ENCODE data around the gene RHEBL1.
A peak's percentile ranks its signal among the peaks of the same experiment; 100 is the strongest.

The RHEBL1 gene

GRCh38 chr12:49024543-49024942, 45.2 kb downstream of the RHEBL1 start:
- no peak for DNase-seq (ENCODE audit: low spot score)

GRCh38 chr12:49023812-49024211, 46.0 kb downstream of the RHEBL1 start:
- DNase-seq (ENCODE audit: low spot score), result no peak
- H3K27ac ChIP-seq, result no peak overlapping the region
- no peak for TF ChIP-seq CTCF (IDR thresholded peaks at IDR 0.05)

More at GRCh38 chr12:49024543-49024942, 45.2 kb downstream of the RHEBL1 start:
- no peak overlapping the region for H3K4me3 ChIP-seq
- TF ChIP-seq CTCF (IDR thresholded peaks at IDR 0.05), result no peak
- H3K27ac ChIP-seq, result no peak overlapping the region

GRCh38 chr12:49022558-49023178, 47.1 kb downstream of the RHEBL1 start:
- no peak for TF ChIP-seq CTCF (IDR thresholded peaks at IDR 0.05)
- peak; percentile 68 for DNase-seq (ENCODE audit: low spot score)
- no peak overlapping the region for H3K4me3 ChIP-seq

More at GRCh38 chr12:49023812-49024211, 46.0 kb downstream of the RHEBL1 start:
- no peak overlapping the region for H3K4me3 ChIP-seq

GRCh38 chr12:49021292-49021915, 48.4 kb downstream of the RHEBL1 start:
- H3K4me3 ChIP-seq, result no peak overlapping the region
- no peak overlapping the region for H3K27ac ChIP-seq
- TF ChIP-seq CTCF (IDR thresholded peaks at IDR 0.05), result no peak
- DNase-seq (ENCODE audit: low spot score), result peak; percentile 67

More at GRCh38 chr12:49022558-49023178, 47.1 kb downstream of the RHEBL1 start:
- H3K27ac ChIP-seq, result no peak overlapping the region

- peak; percentile 71 for DNase-seq (ENCODE audit: low spot score)
- H3K4me3 ChIP-seq, result no peak overlapping the region
- TF ChIP-seq CTCF (IDR thresholded peaks at IDR 0.05), result no peak
These were observed 49.3 kb downstream of the RHEBL1 start for GRCh38 chr12:49020441-49020840.

GRCh38 chr12:49019443-49020324, 50.1 kb downstream of the RHEBL1 start:
- peak; percentile 78 for DNase-seq (ENCODE audit: low spot score)
- Histone ChIP-seq H3K4me3 (peak overlapping the region; percentile 82), H3K27ac (peak overlapping the region; percentile 90 to 94)
- no peak for TF ChIP-seq CTCF (IDR thresholded peaks at IDR 0.05)

More at GRCh38 chr12:49020441-49020840, 49.3 kb downstream of the RHEBL1 start:
- no peak overlapping the region for H3K27ac ChIP-seq
